Endothelial cell (in vitro differentiated cells): Measurements from ENCODE around the gene TXNL4A. TPM values are rescaled to one million over a fixed set of nuclear protein-coding genes. Genes with fewer than 3 reads are reported as not detected.

Experiments
- DNase-seq: peaks from one replicate; pipeline ENCODE4 v3.0.0; 2021; ENCODE audit warnings: low spot score
- H3K27ac Mint-ChIP-seq: one replicate; pipeline ENCODE4 v1.8.0; 2021; ENCODE audit warnings: mixed read lengths, inconsistent platforms; ENCODE audit not compliant: unreplicated experiment
- H3K27me3 Mint-ChIP-seq: one replicate; pipeline ENCODE4 v1.8.0; 2021; ENCODE audit warnings: mild to moderate bottlenecking, moderate library complexity, mixed read lengths, inconsistent platforms; ENCODE audit not compliant: unreplicated experiment
- H3K36me3 Mint-ChIP-seq: one replicate; pipeline ENCODE4 v1.8.0; 2021; ENCODE audit warnings: mild to moderate bottlenecking, low read depth, mixed read lengths, inconsistent platforms; ENCODE audit not compliant: unreplicated experiment
- H3K4me1 Mint-ChIP-seq: one replicate; pipeline ENCODE4 v1.8.0; 2021; ENCODE audit warnings: mild to moderate bottlenecking, mixed read lengths, inconsistent platforms; ENCODE audit not compliant: unreplicated experiment
- H3K4me3 Mint-ChIP-seq: one replicate; pipeline ENCODE4 v1.8.0; 2021; ENCODE audit warnings: mild to moderate bottlenecking, mixed read lengths, inconsistent platforms; ENCODE audit not compliant: unreplicated experiment
- H3K9me3 Mint-ChIP-seq: one replicate; pipeline ENCODE4 v1.8.0; 2021; ENCODE audit warnings: mixed read lengths, inconsistent platforms; ENCODE audit not compliant: unreplicated experiment
- total RNA-seq: library from RNA; stranded (reverse); fragmentation: NEBNext Ultra II Directional; extraction: Animal tissue kit (Norgen Biotek cat#: 25700); gene quantifications from one replicate; pipeline ENCODE4 v1.2.1, GENCODE V29; 2021; ENCODE audit not compliant: unreplicated experiment
- TF ChIP-seq, protein P1 (sequence below): fragments of 200-600 bp; sonication (generic); IDR thresholded peaks from one replicate; pipeline ENCODE4 v1.5.0; 2021; ENCODE audit warnings: antibody characterized with exemption; ENCODE audit not compliant: unreplicated experiment

Gene TXNL4A
- total RNA-seq, 1 donor from 2014 or later, result 86.8 TPM

GRCh38 chr18:79935925-79936324 lies 52.4 kb downstream of the TXNL4A start:
- TF ChIP-seq, protein P1, sequence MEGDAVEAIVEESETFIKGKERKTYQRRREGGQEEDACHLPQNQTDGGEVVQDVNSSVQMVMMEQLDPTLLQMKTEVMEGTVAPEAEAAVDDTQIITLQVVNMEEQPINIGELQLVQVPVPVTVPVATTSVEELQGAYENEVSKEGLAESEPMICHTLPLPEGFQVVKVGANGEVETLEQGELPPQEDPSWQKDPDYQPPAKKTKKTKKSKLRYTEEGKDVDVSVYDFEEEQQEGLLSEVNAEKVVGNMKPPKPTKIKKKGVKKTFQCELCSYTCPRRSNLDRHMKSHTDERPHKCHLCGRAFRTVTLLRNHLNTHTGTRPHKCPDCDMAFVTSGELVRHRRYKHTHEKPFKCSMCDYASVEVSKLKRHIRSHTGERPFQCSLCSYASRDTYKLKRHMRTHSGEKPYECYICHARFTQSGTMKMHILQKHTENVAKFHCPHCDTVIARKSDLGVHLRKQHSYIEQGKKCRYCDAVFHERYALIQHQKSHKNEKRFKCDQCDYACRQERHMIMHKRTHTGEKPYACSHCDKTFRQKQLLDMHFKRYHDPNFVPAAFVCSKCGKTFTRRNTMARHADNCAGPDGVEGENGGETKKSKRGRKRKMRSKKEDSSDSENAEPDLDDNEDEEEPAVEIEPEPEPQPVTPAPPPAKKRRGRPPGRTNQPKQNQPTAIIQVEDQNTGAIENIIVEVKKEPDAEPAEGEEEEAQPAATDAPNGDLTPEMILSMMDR, result no peak
- H3K9me3 Mint-ChIP-seq, result no peaks in the 10 kb centered on the region
- no peak for DNase-seq

DNA sequence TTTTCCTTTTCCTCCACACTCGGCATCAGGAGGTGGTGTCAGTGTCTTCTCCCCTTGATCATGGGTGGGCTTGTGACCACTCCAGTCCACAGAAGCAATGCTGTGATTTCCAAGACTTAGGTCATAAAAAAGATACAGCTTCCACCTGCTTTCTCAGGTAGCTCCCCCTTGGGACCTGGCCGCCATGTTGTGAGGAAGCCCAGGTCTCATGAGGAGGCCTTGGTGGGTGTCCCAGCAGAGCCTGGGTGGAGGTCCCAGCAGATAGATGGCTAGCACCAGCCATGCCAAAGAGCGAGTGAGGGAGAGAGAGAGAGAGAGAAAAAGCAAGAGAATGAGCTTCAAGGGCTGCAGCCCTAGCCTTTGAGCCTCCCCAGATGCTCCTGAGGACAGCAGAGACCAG lies 52.9 kb downstream of the TXNL4A start:
- Mint-ChIP-seq H3K27me3 (no peaks in the 10 kb centered on the region), H3K27ac (no peak overlapping the region), H3K4me1 (peaks cover 2% of the 10 kb centered on the region), H3K9me3 (no peaks in the 10 kb centered on the region), H3K36me3 (peaks cover 39% of the 10 kb centered on the region), H3K4me3 (no peak overlapping the region)
- no peak for DNase-seq
- TF ChIP-seq, protein P1, result no peak

More at GRCh38 chr18:79935925-79936324, 52.4 kb downstream of the TXNL4A start:
- H3K27ac Mint-ChIP-seq, result no peak overlapping the region
- H3K4me3 Mint-ChIP-seq, result no peak overlapping the region
- H3K4me1 Mint-ChIP-seq, result peaks cover 2% of the 10 kb centered on the region
- H3K27me3 Mint-ChIP-seq, result no peaks in the 10 kb centered on the region
- peaks cover 39% of the 10 kb centered on the region for H3K36me3 Mint-ChIP-seq

GRCh38 chr18:79935098-79935480 lies 53.3 kb downstream of the TXNL4A start:
- Mint-ChIP-seq H3K36me3 (peaks cover 43% of the 10 kb centered on the region), H3K27ac (no peak overlapping the region), H3K27me3 (no peaks in the 10 kb centered on the region), H3K9me3 (no peaks in the 10 kb centered on the region), H3K4me1 (peaks cover 2% of the 10 kb centered on the region), H3K4me3 (no peak overlapping the region)
- DNase-seq, result no peak
- TF ChIP-seq, protein P1, result no peak

DNA sequence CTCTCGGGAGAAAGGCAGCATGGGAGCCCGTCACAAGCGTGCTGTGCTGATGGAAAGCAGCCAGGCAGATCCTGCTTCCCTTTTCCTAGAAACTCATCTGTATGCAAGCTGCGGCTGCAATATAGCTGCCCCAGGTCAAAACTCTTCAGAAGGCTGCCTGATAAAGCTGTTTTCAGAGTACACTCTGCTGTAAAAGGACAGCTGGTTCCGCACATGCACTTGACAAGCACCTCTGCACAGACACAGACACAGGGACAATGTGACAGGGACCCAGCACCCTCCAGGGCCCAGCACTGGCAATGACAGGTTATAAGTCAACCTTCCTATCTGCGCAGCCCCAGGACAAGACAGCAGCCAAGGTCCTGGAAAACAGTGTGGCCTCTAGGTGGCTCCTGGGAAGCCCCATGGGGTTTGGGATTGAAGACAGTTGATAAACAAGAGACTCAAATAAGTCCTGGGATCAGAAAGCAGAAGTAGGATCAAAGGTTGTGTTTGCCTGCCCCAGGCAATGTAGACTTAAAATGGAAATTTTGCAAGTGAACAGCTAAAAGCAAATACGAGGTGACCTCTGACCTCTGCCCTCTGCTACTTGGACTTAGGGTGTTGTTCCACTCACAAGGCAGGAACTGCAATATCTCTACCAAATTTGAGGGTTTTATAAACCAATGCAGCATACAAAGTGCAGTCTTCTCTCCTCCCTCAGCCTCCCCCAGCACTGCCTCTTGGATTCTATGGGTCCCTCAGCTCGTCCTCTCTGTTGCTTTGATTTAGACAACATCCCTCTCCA lies 53.9 kb downstream of the TXNL4A start:
- no peak overlapping the region for H3K27ac Mint-ChIP-seq
- no peak for DNase-seq
- no peaks in the 10 kb centered on the region for H3K27me3 Mint-ChIP-seq
- peaks cover 2% of the 10 kb centered on the region for H3K4me1 Mint-ChIP-seq
- no peak overlapping the region for H3K4me3 Mint-ChIP-seq
- peaks cover 5% of the 10 kb centered on the region for H3K9me3 Mint-ChIP-seq
- H3K36me3 Mint-ChIP-seq, result peaks cover 43% of the 10 kb centered on the region
- TF ChIP-seq, protein P1, result no peak

- Mint-ChIP-seq H3K36me3 (peaks cover 46% of the 10 kb centered on the region), H3K9me3 (peaks cover 5% of the 10 kb centered on the region), H3K27me3 (no peaks in the 10 kb centered on the region), H3K27ac (no peak overlapping the region), H3K4me1 (peaks cover 2% of the 10 kb centered on the region), H3K4me3 (no peak overlapping the region)
- DNase-seq, result no peak
- TF ChIP-seq, protein P1, result peak; percentile 23
These were observed 54.6 kb downstream of the TXNL4A start for GRCh38 chr18:79933765-79934164.
